NCI-H1048 (cell line): Measurements from ENCODE around the gene BORCS6.
A peak's percentile ranks its signal among the peaks of the same experiment; 100 is the strongest.

Experiments
- DNase-seq: peaks from one replicate; lab custom pipeline; 2025; lab: John Stamatoyannopoulos, UW

The BORCS6 gene

GRCh38 chr17:8154608-8155155 lies 35.3 kb downstream of the BORCS6 start:
- DNase-seq = no peak

GRCh38 chr17:8153957-8154607 lies 35.9 kb downstream of the BORCS6 start:
- peak; percentile 74 for DNase-seq

DNA sequence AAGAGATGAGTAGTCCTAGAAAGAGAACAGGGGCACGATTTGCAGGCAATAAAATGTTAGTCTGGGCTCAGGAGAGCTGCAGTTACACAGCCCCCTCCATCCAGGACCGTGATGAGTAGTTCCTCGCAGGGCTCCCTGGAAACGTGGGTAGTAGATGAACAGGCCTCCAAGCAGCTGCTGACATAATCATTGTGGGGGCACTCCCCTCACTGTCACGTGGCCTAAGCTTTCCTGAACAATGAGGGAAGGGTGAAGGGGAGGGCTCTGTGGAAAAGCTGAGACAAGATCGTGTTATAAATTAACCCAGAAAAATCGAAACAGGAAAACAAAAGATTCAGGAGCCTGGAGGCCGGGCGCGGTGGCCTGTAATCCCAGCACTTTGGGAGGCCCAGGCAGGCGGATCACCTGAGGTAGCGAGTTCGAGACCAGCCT lies 36.4 kb downstream of the BORCS6 start:
- no peak for DNase-seq

- no peak for DNase-seq
Measured at GRCh38 chr17:8153031-8153451, 36.9 kb downstream of the BORCS6 start.

DNA sequence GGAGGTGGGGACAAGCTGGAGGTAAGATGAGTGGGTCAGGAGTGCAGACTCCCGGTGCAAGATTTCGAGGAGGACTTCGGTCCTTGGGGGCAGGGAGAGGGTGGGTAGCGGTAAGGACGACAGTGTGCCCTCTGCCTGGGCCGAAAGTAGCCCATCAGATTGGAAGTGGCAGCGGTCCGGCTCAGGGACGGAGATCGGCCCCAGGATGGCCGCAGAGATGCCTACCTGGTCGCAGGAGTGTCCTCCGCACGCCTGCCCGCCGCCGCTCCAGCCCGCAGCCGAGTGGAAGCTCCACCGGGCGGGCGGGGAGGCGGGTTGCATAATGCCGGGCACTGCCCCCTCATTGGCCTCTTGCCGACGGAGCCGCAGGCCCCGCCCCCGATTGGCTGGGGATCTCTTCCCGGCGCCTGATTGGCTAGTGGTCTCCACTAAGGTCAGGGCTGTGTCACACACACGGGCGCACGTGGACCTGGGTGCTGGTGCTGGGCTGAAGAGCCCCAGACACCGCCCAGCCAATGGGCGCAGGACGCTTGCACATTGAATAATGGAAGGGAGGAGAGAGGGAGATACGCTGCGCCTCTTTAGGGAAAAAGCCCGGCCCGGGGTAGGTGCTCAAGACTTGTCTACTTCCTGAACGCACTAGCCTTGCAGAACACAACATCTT lies 37.7 kb downstream of the BORCS6 start, which contains the start of gene PER1:
PER1 (minus strand) TSS at position 293 of the 664 bp plus-strand sequence. CDS start 1,698 bp downstream, outside the sequence.
- peak; percentile 82 for DNase-seq

DNA sequence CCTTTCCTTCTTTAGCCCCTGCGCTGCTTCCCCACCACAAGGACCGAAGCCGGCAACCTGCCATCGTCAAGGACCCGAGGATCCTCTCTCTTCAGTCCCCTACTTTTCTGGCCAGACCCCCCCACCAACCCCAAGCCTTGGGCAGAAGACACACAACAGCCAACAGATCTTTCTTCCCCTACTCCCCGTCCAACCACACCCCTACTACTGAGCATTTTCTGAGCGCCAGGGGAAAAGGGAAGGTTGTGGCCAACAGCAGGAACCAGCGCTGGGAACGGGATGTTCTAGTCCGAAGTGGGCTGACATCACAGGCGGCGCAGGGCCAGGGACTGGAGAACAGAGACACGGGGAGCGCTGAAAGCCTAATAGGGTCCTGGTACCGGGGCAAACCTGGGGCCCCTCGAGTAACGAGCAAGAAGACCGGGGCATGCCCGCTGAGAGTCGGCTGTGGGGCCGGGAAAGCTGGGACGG lies 38.3 kb downstream of the BORCS6 start:
- no peak for DNase-seq

DNA sequence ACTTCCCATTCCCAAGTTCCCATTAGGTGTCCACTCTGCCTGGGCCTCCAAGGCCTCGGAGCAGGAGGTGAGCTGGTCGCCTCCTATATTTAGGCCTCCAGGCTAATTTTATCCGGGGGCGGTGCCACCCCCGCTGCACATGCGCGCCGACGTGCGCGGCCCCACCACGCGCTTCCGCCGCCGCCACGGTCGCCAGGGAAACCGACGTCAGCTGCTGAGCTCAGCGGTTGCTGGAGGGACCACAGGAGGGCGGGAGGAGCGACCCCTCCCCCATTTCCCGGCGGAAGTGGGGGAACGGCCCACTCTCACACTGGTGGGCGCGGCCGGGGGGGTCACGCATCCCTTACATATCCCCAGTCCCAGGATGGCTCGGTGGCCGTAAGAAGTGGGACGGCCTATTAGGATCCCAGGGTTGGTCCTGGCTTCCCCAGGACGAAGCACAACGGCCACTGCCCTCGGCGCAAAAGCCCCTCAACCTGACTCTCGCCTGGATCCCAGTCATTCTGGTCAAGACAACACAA lies 38.8 kb downstream of the BORCS6 start:
- DNase-seq = no peak

GRCh38 chr17:8150194-8151119 lies 39.5 kb downstream of the BORCS6 start:
- DNase-seq = no peak

- DNase-seq = no peak
Measured at GRCh38 chr17:8149419-8150193, 40.4 kb downstream of the BORCS6 start.

- no peak for DNase-seq
Measured at GRCh38 chr17:8148560-8148959, 41.4 kb downstream of the BORCS6 start.

DNA sequence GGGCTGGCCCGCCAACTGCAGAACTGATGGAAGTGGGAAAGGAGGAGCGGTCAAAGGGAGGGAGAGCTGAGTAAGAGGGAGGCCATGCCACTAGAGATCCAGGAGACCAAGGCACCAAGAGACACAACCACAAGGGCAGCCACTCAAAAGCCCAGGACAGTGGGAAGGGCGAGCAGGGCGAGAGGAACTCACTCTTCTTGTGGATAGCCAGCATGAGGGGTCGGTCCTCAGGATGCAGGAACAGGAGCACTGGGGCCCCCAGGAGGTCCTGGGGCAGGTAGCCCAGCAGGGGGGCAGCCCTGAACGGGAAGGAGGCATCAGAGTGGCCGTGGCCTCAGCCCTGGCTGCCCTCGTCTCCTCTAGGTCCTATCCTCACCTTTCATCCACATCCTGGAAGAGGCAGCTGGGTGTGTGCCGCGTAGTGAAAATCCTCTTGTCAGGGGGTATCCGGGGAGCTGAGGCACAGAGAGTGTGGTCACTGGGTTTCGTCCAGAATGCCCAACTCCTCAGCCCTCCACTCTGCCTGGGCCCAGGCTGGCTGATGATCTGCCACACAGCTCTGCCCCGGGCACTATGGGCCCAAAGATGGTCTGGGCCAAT lies 42.1 kb downstream of the BORCS6 start:
- DNase-seq = no peak

GRCh38 chr17:8147141-8147804 lies 42.7 kb downstream of the BORCS6 start:
- DNase-seq = no peak

- DNase-seq = no peak
Measured at GRCh38 chr17:8146381-8147140, 43.4 kb downstream of the BORCS6 start.

DNA sequence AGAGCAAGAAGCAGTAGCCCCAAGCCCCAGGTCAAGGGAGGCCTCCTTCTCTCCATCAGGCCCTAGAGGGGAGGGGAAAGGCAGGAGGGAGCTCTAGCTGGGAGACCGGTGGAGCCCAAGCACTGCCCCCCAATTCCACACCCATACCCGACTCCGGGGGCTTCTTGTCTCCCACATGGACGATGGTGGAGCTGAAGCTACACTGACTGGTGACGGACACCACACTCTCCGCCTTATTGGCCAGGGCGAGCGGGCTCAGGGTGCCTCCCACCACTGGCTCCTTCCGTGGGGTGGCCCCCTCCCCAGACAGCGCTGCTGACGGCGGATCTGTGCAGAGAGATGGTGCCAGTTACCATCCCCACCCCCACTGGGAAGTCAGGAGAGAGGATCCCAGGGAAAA lies 44.2 kb downstream of the BORCS6 start:
- no peak for DNase-seq

GRCh38 chr17:8144401-8145231 lies 45.4 kb downstream of the BORCS6 start:
- DNase-seq = no peak

- no peak for DNase-seq
Measured at GRCh38 chr17:8143581-8144400, 46.2 kb downstream of the BORCS6 start.

DNA sequence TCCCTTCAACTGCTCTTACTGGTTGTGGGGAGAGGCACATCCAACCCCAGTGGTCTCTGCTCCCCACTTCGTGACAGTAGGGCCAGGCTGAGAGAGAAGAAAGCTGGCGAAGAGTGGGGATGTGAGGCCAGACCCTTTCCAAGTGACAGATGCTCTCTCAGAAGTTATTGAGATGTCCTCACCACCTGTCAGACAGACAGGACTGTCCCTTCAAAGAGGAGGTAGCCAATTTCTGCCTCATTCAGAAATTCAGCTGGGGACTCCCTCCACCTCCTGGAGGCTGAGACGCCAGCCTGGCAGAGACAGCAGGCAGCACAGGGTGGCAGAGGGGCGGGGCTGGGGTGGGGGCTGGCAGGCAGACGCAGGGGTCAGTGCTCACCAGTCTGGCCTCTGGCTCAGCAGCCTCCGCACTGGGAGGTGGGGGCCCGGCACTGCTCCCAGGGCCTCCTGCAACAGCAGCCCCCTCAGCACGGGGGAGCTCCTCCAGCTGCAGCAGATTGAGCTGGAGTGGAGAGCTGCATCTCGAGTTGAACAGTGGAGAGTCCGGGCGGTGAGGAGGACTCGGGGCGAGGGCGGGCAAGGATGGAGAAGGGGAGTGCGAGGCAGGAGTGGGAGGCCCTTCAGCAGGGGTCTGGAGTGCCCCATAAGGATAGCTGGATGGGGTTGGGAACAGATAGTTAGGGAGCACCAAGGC lies 46.9 kb downstream of the BORCS6 start:
- no peak for DNase-seq
